Measurements from ENCODE around the gene ZNF398. TPM values are rescaled to one million over a fixed set of nuclear protein-coding genes. Genes with fewer than 3 reads are reported as not detected.

The ZNF398 gene
- total RNA-seq, 1 experiment from 2014 or later, result 62.1 TPM

- Histone ChIP-seq H4K20me1 (ENCODE audit: control insufficient read depth, insufficient read depth, insufficient read length) (no peaks in the 10 kb centered on the region), H3K18ac (ENCODE audit: insufficient read length, low read depth, low read length) (no peak overlapping the region), H3K27ac (ENCODE audit: insufficient read length, low read depth, low read length) (no peak overlapping the region), H3T11ph (ENCODE audit: low read length) (no peak overlapping the region), H3K79me2 (ENCODE audit: insufficient read depth, low read length) (peaks cover 3% of the 10 kb centered on the region; the same call in 1 of the 2 replicates), H2BK12ac (ENCODE audit: insufficient read length, low read depth, low read length) (no peak overlapping the region), H3K23ac (ENCODE audit: insufficient read length, low read depth, low read length) (no peak overlapping the region), H3K4me1 (ENCODE audit: insufficient read depth, low read length) (no peaks in the 10 kb centered on the region), H3K9me3 (ENCODE audit: control insufficient read depth, low read depth, low read length) (no peaks in the 10 kb centered on the region), H3K56ac (ENCODE audit: insufficient read length, low read depth, low read length) (no peak overlapping the region), H4K8ac (replicated peaks; ENCODE audit: insufficient read length, low read depth, low read length) (no peak overlapping the region), H4K5ac (ENCODE audit: insufficient read length, low read depth, low read length) (no peak overlapping the region), H2BK120ac (ENCODE audit: low read depth, low read length, poor library complexity, severe bottlenecking) (no peak overlapping the region), H4K91ac (ENCODE audit: insufficient read length, low read depth, low read length) (no peak overlapping the region), H2BK20ac (ENCODE audit: low read depth, low read length, poor library complexity, severe bottlenecking) (no peak overlapping the region), H3K27me3 (ENCODE audit: insufficient read depth, low read length) (no peaks in the 10 kb centered on the region), H2BK5ac (ENCODE audit: insufficient read length, low read length) (no peak overlapping the region), H2AFZ (ENCODE audit: low read length) (no peak overlapping the region), H3K23me2 (ENCODE audit: insufficient read length, low read depth, low read length, poor library complexity, severe bottlenecking) (peaks cover 7% of the 10 kb centered on the region), H3K4me2 (ENCODE audit: insufficient read depth, insufficient read length, low read length) (peak overlapping the region; percentile 28), H3K4ac (ENCODE audit: low read depth, low read length) (no peak overlapping the region), H3K79me1 (ENCODE audit: insufficient read depth, low read depth, low read length, poor library complexity, severe bottlenecking) (peaks cover 3% of the 10 kb centered on the region), H2AK5ac (ENCODE audit: insufficient read length, low read length) (no peak overlapping the region), H3K14ac (ENCODE audit: insufficient read depth, low read length) (no peak overlapping the region), H3K9ac (ENCODE audit: extremely low read depth, insufficient read length, low read length) (no peak overlapping the region), H2BK15ac (ENCODE audit: low read depth, low read length) (no peak overlapping the region)
- no peaks in the 10 kb centered on the region for H3K27me3 Mint-ChIP-seq (ENCODE audit: low read depth)
- no CpG with 5 or more reads among the region's 4 CpGs for WGBS (ENCODE audit: extremely low coverage, insufficient read length, low lambda C conversion rate)
- peaks cover 12 to 21% of the 10 kb centered on the region in 2 experiments for H3K4me1 Mint-ChIP-seq
- H3K4me3 Mint-ChIP-seq, result peak overlapping the region; percentile 74 to 82
- no peak for TF ChIP-seq CTCF (conservative IDR thresholded peaks at IDR 0.05)
- peaks cover 19 to 31% (median 29%) of the 10 kb centered on the region in 3 experiments for H3K36me3 Mint-ChIP-seq (ENCODE audit: insufficient read depth in 1 of 3, low read depth in 3 of 3)
- H3K9me3 Mint-ChIP-seq, result no peaks in the 10 kb centered on the region; a peak in 1 of 5 replicates
- no peak for DNase-seq
- H3K27ac Mint-ChIP-seq, result peak overlapping the region in 1 of 3 experiments; percentile 87; a peak in 3 of 7 replicates
These were observed 47.5 kb downstream of the ZNF398 start for GRCh38 chr7:149194799-149195179.

Measured in H9 (cell line).